ENCODE measurements around the gene RAB3IL1. TPM values are rescaled to one million over a fixed set of nuclear protein-coding genes. Genes with fewer than 3 reads are reported as not detected.

Gene RAB3IL1
- polyA plus RNA-seq, 4 donors = 18.8 to 28.5 (median 23.5) TPM

DNA sequence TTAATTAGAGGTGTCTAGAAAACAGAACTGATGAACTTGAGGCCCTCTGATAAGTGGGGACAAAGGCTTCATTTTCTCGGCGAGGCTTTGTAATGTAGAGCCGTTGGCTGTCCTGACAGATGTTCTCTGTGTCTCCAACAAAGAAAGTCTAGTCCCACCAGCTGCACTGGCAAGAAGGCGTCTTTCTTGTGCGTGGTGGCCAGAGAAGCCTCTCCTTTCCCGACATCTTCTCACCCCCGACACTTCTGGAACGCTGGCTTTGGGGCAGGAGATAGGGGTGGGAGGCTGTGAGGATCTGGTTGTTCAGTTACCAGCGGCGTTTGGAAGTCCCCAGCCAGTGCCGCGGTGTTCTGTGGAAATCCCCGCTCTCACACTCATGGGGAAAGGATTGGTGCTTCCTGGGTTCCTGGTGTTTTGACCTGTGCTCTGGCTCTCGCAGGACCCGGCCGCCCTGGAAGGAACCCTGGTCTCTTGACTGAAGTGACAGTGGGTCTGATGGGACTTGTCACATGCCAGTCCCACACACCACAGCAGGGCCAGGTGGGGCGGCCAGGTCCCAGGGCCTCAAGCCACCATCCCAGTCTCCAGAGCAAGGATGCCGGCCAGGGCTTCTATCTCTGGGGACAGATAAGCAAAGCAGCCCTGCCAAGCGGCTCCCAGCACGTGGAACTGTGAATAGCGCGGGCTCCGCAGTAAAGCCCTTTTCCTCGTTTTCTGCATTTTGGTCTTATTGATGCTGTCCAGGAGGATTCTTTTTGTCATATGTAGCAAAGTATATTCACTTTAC, 66.1 kb downstream of the RAB3IL1 start:
- DNase-seq (ENCODE audit: low read depth in 4 of 4, low spot score in 2 of 4) = no peak

DNA sequence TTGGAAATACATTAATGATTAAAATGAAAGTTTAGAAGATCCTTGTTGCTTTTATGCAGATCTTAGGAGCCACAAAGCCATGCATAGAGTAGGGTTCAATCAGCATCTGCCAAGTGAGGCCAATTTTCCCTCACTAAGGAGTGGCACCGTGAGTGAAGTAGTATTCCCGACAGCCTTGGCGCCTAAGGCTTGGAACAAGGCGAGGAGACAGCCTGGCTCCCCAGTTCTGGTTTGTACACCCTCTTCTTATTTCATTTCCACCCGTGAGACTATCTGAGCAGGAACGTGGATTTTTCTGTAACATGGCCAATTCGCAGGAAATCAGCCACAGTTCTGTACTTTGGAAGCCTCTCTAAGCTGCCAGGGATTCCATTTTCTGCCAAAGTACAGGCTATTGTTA, 66.7 kb downstream of the RAB3IL1 start:
- DNase-seq (ENCODE audit: low read depth in 4 of 4, low spot score in 2 of 4) = no peak

DNA sequence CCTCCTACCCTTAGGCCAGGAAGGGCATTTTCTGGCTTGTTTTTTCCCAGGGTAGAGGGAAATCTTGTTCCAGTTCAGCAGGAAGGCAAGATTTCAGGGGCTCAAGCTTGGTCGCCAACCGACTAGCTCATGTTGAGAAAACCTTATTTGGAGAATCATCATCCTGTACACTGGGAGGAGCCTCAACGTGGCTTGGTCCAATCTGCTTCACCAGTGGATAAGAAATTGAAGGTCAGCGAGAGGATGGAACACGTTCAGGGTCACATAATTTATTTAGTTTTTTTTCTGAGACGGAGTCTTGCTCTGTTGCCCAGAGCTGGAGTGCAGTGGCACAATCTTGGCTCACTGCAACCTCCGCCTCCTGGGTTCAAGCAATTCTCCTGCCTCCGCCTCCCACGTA, 68.7 kb downstream of the RAB3IL1 start:
- no peak for DNase-seq (ENCODE audit: low read depth in 4 of 4, low spot score in 2 of 4)

DNA sequence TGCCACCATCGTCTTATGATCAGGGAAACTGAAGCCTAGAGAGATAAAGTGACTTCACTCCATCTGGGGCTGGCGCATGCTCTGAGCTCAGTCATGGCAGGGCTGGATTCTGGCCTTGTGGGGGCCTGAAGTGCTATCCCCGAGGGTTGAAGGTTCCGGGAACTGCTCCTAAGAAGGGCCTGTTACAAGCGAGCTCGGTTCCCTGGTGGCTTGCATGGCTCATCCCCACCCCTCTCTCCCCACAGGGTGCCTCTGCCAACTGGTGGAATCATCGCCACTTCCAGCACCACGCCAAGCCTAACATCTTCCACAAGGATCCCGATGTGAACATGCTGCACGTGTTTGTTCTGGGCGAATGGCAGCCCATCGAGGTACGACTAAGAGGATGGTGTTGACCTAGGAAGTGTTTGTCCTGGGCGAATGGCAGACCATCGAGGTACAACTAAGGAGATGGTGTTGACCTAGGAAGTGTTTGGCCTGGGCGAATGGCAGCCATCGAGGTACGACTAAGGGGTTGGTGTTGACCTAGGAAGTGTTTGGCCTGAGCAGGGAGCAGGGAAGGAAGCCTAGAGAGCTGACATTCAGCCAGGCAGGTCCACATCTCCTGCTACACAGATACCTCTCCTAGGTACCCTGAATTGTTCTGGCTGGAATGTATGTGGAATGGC, 69.3 kb downstream of the RAB3IL1 start:
- no peak for DNase-seq (ENCODE audit: low read depth in 4 of 4, low spot score in 2 of 4)

Other genes with a start within 250 kb of the RAB3IL1 start
- 1 to 10 TPM; 3.3 to 5.5 (median 4.4) TPM for gene DAGLA, start 237.2 kb downstream of the RAB3IL1 start, polyA plus RNA-seq (ENCODE audit: insufficient read length in 4 of 4)
- gene MYRF, start 164.9 kb downstream of the RAB3IL1 start, polyA plus RNA-seq (ENCODE audit: insufficient read length in 4 of 4) = 10 to 100 TPM; 17.3 to 32.8 (median 22.9) TPM
- gene TMEM258, start 125.0 kb downstream of the RAB3IL1 start, polyA plus RNA-seq (ENCODE audit: insufficient read length in 4 of 4) = 100 to 1,000 TPM; 151 to 213 (median 165) TPM
- gene FEN1, start 124.7 kb downstream of the RAB3IL1 start, polyA plus RNA-seq (ENCODE audit: insufficient read length in 4 of 4) = 10 to 100 TPM; 36.6 to 47.7 (median 38.5) TPM
- 10 to 100 TPM; 37.0 to 44.4 (median 43.7) TPM for gene FADS1, start 100.6 kb downstream of the RAB3IL1 start, polyA plus RNA-seq (ENCODE audit: insufficient read length in 4 of 4)
- gene FADS2, start 89.3 kb downstream of the RAB3IL1 start, polyA plus RNA-seq (ENCODE audit: insufficient read length in 4 of 4) = 100 to 1,000 TPM in 2 of 4 donors, 10 to 100 TPM in 2; 82.9 to 117 (median 98.9) TPM
- gene FADS3, start 26.0 kb downstream of the RAB3IL1 start, polyA plus RNA-seq (ENCODE audit: insufficient read length in 4 of 4) = 10 to 100 TPM; 16.2 to 21.5 (median 16.8) TPM
- 1 to 10 TPM; 3.7 to 6.8 (median 4.9) TPM for gene BEST1, start 32.8 kb upstream of the RAB3IL1 start, polyA plus RNA-seq (ENCODE audit: insufficient read length in 4 of 4)
- gene FTH1, start 50.1 kb upstream of the RAB3IL1 start, polyA plus RNA-seq (ENCODE audit: insufficient read length in 4 of 4) = 1,000 to 10,000 TPM; 2,075 to 2,330 (median 2,257) TPM
- 10 to 100 TPM; 31.6 to 42.7 (median 39.0) TPM for gene INCENP, start 206.4 kb upstream of the RAB3IL1 start, polyA plus RNA-seq (ENCODE audit: insufficient read length in 4 of 4)

All from left renal cortex interstitium (tissue), 4 donors.